NCI-H1694 treated with DMSO at 0.1 percent for 48 hours (cell line): Measurements from ENCODE around the gene TRPC3.
"Not testable (repeated sequence)": the region's sequence is repeated elsewhere in the genome, so short reads cannot be mapped to it uniquely, and the experiment has no call there.

ENCODE experiments used
- DNase-seq: peaks from one replicate; lab custom pipeline; 2025; lab: John Stamatoyannopoulos, UW

TRPC3 gene

DNA sequence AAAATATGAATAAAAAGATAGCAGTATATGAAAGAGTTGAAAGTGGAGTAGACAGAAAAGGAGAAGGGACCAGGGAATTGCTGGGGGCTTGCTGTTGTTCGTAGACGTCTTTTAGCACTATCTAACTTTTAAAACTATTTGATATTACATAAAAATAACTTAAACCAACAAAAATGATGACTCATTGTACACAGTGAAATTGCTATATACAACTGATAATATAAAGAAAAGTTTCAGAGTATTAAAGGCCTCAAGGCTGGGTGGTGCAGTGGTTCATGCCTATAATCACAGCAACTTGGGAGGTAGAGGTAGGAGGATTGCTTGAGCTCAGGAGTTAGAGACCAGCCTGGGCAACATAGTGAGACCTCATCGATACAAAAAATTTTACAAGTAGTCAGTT, 5.2 kb downstream of the TRPC3 start:
- DNase-seq: no peak

DNA sequence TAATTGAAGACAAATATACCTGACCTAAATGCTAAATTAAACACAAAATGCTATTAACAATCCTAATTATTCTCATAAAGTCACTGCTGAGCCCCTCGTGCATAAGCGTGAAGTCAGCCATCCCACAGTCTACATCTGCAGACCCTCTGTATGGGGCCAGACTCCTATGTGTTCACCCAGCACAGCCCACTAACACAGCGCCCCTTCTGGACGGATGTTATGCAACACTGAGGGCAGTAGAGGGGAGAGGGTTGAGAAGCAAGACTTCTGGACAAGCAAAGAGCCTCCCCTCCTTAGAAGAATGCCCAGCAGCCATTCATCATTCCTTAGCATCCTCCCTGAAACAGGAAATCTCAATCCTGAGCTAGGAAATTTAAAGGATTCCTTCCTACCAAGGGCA, 7.9 kb downstream of the TRPC3 start:
- DNase-seq: no peak

DNA sequence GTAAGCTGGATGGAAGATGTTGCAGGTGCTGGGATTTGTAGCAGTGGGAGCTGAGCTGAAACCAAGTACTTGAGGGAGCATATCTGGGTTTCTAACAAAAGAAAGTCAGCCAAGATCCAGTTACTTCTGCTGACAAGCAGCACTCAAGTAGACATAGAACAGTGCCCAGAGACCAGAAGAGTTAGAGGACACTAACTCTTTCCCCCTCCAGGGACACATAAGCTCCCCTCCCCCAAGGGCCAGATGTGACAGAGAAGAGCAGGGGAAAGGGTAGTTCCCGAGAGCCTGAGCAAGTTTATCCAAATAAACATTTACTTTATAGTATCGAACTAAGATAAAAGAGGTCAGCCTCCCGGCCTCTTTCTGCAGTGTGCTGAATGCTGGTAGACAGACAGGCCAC, 12.2 kb downstream of the TRPC3 start:
- DNase-seq: no peak

DNA sequence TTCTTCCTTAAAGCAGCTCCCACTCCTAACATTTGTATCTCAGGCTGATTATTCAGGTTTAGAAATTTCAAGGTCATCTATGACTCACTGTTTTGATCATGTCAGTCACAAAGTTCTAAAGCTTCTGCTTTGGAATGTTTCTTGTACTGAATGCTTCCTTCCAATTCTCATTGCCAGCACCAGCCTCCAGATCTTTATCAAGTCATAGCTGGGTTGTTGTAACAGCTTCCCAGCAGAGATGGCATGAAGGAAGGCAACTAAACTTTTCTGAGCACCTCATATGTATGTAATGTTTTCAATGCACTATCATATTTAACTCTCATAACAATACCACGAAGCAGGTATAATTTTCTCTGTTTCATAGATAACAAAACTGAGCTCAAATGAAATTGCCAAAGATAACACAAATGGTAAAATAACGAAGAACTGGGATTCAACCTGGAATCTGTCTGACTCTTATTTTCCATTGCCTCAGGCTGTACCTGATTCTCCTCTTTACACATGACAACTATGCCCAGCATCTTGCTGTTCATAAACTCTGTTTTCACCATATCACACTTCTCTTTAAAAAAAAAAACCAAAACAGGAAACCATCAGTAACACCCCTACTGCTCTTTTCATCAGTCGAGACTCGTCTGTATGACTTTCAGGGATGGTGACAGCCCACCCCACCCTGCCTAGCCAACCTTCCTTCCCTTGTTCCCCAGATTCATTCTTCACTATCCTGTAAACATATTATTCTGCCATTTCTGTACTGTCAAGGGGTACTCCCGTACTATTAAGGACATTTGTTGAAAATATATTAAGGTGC, 13.4 kb downstream of the TRPC3 start:
- no peak for DNase-seq

DNA sequence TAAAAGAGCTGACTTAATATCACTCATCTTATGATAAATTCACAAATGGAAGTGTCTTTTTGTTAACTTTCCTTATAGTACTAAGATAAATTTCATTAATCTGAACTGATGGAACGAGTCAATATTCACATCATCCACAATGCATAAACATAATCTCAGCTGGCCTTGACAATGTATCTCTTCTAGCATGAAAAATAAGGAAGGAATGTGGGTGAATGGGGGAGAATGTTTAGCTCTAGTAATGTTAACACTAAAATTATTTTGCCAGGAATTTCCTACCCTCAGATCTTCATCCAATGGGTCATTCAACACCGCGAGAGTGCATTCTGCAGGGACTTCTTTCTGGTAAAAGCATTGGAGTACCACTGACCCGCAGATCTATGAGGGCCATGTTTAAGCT, 15.8 kb downstream of the TRPC3 start:
- DNase-seq: no peak

DNA sequence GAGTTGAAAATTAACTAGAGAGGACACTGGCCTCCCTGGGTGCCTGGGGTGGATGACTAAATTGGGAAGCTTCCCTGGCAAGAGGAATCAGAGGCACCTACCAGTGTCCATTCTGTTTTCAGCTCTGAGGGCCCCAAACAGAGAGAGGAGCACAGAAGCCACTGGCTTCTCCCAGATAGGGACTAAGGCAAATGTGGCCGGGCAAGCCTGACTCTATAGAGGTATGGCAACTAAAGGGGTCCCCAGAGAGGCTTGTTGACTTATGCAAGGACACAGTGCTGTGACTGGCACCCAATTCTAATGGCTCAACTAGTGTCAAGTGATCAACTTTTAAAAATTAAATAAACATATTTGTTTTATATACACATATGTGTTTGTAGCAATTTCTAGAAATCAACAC, 17.2 kb downstream of the TRPC3 start:
- DNase-seq: no peak

DNA sequence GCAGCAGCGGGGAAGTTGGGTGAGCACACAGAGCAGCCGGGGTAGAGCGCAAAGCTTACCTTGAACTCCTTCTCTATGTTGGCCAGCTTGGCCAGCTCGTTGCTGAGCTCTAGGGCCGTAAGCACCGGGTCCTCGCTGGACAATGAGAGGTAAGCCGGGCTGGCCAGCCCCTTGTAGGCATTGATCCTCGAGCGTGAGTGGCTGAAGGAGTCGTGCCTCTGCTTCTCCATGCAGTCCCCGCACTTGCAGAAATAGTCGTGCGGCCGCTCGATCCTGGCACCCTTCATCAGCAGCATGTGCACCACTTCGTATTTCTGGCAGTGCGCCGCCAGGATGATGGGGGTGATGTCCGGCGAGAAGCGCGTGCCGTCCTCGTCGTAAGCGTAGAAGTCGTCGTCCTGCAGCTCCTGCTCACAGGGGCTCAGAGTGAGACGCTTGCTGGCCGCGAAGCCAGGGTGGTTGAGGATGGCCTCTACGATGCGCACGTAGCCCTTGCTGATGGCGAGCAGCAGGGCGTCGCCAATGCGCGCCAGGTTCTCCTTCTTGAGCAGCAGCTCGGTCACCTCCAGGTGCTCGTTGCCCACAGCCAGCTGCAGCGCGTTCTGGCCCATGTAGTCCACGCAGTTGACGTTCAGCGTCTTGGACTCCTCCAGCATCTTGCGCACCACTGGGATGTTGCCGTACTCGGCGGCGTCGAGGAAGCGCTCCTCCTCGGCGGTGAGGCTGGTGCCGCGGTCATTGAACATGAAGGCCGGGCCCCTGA, 19.5 kb downstream of the TRPC3 start:
- DNase-seq: no peak

DNA sequence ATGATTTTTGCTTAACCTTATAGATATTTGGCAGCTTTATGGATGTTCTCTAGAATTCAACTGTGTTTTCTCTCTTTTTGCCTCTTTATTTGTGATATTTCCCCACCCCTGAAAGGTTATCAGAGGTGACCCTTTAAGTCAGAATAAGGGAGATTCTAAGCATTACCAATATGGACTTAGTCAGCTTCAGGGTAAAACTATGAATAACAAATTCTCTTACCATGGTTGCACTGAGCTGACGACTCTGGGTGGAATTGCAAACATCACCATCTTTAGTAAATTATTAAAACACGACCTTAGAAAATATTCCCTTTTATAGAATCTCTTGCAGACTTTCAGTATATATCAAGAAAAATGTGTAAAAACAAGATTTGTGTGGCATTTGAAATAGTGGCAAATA, 21.6 kb downstream of the TRPC3 start:
- no peak for DNase-seq

DNA sequence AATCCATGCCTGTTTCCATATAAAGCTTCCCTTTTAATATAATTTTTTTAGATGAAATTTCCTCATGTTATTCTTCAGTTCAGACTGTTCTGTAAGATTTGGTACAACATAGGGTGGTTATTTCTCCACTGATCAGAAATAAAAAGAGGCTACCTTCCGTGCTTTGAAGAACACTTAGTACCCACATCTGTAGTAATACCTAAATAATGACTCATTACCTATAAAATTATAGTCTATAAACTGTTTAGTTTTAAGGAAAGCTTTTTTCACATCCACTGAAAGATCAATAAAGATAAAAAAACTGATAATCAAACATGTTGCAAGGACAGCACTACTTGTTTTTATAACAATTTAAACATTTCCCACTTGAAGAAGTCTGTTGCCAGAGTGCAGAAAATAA, 23.9 kb downstream of the TRPC3 start:
- DNase-seq: no peak

DNA sequence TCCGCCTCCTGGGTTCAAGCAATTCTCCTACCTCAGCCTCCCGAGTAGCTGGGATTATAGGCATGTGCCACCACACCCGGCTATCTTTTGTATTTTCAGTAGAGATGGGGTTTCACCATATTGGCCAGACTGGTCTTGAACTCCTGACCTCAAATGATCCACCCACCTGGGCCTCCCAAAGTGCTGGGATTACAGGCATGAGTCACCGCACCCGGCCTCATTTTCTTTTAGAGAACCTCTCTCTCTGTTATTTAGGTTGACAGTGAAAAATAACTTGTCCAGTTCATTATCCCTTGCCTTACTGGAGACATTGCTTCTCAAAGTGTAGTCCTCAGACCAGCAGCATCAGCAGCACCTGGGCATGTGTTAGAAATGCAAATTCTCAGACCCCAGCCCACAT, 25.4 kb downstream of the TRPC3 start:
- not testable (repeated sequence) for DNase-seq

DNA sequence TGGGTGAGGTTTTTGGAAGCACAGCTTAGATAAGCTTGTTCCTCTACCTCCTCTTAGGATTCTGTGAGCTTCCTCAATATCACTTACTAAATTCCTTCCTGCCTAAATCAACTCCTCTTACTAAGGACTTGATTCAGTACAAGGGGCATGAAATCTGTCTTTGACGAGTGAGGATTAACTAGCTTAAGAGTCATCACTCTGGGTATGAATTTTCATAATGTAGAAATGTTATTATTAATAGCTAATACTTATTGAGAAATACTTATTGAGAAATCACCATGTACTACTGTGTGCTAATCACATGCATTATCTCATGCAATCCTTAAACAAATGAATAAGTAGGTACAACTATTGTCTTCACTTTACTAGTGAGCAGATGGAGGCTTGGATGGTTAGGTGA, 28.6 kb downstream of the TRPC3 start:
- DNase-seq: no peak

DNA sequence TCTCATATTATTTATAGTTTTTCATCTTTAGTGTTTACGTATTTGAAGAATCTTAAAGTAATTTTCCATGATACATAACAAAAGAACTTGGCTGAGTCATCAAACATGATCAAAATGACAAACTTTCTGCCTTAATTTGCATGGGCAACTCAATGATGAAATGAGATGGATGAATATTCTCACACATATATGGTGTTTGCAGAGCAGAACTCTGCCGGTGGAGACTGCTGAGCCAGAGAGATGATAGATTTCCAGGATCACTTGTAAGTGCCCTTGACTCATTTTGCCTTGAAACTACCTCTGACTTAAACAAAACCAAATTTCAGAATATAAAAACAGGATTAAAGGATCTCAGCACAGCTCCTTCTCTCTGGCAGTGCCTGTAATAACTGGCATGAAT, 38.2 kb downstream of the TRPC3 start:
- DNase-seq: no peak

DNA sequence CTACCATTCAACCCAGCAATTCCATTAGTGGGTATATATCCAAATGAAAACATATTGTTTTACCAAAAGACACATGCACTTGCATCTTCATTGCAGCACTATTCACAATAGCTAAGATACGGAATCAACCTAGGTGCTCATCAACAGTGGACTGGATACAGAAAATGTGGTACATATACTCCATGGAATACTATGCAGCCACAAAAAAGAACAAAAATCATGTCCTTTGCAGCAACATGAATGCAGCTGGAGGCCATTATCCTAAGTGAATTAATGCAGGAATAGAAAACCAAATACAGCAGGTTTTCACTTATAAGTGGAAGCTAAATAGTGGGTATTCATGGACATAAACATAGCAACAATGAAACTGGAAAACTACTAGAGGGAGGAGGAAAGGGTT, 43.5 kb downstream of the TRPC3 start:
- no peak for DNase-seq

DNA sequence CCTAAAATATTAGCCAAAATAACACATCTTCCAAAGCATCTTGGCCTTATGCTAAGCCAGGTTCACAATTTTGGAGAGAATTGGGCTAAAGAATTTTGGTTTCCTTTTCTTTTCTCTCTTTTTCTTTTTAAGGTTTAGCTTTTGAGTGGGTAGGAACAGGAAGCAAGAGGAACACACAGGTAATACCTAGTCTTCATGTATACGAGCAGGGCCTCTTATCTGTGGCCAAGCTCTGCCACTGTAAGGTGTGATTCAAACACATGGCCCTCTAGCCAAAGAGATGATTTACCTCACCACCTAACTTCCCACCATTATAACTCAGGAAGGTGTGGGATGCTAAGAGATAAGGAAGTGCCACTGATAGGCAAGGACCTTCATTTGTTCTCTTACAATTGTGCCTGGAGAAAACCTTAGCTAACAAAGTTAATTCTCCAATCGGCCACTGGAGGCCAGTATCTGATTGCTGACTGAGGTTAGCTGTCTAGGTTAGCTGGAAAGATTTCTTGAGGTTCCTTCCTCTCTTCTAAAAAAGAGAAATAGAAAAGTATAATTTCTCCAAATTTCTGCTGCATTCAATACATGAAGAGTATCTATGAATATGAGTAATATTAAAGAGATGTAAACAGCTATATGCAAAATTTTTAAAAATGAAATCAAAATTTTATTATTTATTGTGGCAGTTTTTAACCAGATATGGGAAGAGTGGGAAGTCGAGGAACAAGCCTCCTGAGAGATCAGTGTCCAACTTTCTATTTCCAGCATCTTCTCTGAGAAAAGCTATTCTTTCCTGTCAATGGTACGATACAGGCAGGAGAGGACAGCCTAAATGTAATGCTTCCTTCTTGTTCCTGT, 51.5 kb downstream of the TRPC3 start:
- peak; percentile 13 for DNase-seq

DNA sequence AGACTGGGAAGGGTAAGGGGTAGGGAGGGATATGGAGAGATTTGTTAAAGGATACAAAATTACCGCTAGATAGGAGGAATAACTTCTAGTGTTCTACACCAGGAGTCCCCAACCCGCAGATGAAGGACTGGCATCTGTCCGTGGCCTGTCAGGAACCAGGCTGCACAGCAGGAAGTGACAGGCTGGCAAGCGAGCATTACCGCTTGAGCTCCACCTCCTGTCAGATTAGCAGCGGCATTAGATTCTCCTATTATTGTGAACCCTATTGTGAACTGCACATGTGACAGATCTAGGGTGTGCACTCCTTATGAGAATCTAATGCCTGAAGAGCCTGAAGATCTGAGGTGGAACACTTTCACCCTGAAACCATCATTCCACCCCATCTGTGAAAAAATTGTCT, 53.7 kb downstream of the TRPC3 start:
- no peak for DNase-seq

DNA sequence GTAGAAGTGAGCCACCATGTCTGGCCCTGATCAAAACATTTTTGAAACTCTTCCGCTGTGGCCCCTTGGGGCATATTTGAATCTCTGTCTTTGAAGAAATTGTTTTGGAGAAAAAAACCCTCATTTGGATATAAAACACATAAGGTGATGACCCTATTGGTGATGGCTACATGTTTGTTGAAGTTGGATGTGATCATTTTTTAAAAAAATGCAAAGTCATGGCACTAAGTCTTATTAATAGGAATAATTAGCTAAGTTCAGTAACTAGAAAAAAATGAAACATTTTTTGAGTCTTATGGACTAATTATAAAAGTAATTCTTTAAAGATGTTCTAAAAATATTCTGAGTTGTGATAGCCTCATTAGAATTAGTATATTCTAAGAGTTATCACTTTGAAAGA, 63.7 kb downstream of the TRPC3 start:
- no peak for DNase-seq

DNA sequence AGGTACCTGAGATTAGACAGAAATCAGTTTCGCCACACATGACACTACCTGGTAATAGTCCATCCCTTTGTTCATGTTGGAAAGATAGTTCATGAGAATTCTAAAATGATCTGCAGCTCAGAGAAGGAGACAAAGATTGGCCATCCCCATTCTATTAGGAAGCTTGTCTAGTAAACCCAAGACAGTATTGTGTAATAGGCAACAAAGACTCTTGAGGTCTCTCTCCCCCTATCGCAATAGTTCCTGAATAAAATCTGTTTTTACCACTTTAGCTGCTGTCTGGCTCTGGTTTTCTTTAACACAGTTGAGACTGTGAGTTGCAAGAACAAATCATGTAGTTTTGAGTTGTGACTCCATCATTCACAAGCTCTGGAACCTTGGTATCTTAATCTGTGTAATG, 66.7 kb downstream of the TRPC3 start:
- DNase-seq: no peak

DNA sequence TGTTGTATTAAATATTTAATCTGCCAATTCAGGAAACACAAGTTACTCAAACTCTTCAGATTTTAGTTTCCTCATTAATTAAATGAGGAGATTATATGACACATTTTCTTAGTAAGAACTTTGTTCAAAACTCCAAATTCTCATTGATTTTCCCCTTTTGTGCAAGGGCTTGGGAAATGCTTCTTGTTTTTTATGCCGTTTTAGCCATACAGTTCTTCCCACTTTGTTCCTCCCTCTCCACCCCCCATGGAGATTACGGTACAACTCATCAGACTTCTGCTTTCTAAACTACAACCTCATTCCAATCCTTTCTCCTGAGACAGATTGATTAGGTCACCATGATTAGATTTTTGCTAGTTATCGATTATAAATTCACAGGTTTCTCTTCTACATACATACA, 70.7 kb downstream of the TRPC3 start:
- DNase-seq: no peak

DNA sequence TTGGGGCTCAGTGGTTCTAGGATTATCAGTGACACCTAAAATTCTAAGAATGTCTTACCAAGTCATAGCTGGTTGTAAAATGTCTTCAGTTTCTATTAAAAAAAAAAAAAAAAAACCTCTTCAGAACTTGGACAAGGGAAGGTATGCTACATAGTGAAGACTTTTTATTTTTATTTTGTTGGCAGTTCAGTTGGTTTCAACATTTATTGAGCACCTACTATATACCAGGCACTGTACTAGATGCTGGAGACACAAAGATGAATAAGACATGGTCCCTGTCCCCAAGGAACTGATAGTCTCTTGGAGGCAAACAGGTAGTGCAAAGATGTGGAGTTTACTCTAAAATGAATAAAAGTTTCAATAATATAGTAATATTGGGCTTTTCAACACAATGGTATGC, 72.7 kb downstream of the TRPC3 start:
- no peak for DNase-seq

DNA sequence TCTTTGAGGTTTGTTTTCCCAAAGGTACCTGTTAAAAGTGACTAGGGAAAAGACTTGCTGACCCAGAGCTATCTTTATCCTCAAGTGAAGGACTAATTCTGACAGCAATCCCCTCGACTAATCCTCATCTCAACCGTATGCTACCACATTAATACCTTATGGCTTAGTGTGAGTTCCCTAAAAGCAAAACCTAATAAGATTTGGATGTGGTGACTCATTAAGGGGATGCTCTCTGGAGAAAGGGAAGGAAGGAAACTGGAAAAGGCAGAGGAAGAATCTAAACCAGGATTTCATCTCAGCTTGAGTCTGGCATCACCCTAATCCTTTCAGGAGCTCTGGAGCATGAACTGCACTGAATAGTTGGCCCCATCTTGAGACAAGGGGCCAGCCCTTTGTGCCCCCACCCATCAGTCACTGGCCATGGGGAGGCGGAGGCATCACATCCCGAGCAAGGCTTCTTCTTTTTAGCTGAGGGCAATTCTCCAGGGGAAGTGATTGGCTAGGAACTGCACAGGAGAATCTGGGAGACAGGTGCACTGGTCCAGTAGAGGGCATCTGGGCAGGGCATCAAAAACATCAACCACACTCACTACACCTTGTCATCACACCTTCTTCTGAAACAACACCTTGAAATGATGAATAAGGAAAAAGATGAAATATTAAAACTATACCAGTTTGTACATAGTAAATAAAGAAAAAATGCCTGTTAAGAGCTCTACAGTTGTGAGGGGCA, 74.7 kb downstream of the TRPC3 start:
- DNase-seq: no peak

DNA sequence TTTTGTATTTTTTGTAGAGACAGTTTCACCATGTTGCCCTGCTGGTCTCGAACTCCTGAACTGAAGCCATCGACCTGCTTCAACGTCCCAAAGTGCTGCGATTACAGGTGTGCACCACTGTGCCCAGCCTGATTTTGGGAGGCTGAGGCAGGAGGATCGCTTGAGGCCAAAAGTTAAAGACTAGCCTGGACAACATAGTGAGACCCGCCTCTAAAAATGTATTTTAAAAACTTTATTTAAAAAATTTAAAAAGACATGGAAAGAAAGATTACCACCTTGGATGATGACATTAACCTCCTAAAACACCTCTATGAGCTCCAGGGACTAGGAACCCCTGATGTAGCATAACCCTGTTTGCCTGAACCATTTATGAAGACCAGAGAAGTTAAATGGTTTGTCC, 75.8 kb downstream of the TRPC3 start:
- no peak for DNase-seq

DNA sequence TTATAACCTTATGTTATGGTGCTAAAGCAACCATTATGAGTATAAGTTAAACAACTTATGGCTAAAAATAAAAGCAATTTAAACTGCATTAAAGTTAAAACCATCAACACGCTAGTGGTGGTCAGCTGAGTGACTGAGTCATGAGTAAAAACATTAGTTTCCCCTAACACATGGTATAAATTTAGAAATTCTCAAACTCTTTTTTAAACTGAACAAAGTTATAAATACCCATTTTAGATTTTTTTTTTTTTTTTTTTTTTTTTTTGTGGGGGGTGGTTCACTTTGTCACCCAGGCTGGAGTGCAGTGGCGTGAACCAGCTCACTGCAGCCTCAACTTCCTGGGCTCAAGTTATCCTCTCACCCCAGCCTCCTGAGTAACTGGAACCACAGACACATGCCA, 76.2 kb downstream of the TRPC3 start:
- no peak for DNase-seq
